SH-SY5Y (cell line): ENCODE data around the gene ESM1.

Source experiments
- GATA2 ChIP-seq: IDR thresholded peaks from 2 replicates; pipeline ENCODE4 v1.6.1; 2011; ENCODE audit warnings: mild to moderate bottlenecking, low read depth, low read length
- GATA3 ChIP-seq: IDR thresholded peaks from 2 replicates; pipeline ENCODE4 v1.6.1; 2011; ENCODE audit warnings: low read depth, mild to moderate bottlenecking, low read length, moderate library complexity

GRCh38 chr5:54981928-54982327 is 3.5 kb downstream of the ESM1 start:
- TF ChIP-seq GATA3, result no peak
- TF ChIP-seq GATA2, result no peak
